ENCODE measurements around the gene STK24.

DNA sequence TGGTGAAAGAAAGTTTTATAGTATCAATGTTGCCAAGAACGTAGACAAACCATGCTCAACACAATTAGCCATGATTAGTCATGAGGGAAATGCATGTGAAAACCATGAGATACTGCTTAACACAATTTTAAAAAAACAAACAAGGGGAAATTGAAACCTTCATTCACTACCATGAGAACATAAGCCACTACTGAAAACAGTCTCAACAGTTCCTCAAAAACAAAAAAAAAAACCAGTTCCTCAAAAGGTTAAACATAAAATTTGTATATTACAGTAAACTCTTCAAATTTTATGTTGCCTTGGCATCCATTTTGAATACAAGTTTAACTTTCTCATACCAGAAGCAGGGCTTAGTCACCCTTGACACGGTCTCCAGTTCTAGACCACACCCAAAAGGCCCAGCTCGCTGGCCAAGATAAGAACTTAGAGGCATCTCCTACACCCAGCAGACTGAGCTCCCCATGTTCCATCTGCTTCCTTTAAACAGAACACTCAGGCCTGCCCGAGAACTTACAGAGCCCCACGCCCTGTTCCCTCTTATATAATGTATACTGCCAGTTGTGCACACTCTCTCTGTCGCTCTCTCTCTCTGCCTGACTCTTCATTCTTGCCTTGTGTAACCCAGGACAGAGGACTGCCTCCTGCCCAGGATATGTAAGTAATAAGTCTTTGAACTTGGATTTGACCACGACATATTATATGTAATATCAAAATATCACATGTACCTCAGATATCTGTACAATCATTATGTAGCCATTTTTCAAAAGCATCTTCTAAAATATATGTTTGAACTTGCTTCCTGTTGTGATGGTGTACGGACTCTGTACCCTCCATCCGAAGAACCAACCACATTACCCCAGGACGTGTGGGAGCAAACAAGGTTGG, 67.4 kb downstream of the STK24 start:
- TF ChIP-seq CTCF (IDR thresholded peaks at IDR 0.05) (no peak), EP300 (IDR thresholded peaks at IDR 0.05) (peak in 2 of 4 donors; percentile 43 to 78), POLR2A (IDR thresholded peaks at IDR 0.05) (peak in 1 of 4 donors; percentile 38)

All from upper lobe of left lung (tissue), 4 donors.